ENCODE data around the gene ARHGAP15.

DNA sequence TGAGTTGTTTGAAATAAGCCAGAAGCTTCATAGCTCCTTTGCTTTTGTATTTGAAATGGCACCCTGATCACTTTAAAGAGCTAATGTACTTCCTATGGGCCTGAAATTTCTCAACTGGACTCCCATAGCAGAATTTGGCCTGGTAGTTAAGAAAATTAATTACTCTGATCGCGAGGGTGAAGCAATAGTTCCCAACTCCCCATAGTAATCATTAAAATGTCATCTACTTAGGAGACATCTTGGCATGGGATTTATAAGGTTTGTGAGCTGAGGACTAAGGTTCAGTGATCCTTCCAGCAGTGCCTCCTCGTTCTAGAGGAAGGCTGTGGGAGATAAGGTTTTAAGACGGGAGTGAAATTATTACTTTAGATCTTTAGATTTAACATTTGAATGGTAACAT, 581.0 kb downstream of the ARHGAP15 start:
- TF ChIP-seq, protein P1, sequence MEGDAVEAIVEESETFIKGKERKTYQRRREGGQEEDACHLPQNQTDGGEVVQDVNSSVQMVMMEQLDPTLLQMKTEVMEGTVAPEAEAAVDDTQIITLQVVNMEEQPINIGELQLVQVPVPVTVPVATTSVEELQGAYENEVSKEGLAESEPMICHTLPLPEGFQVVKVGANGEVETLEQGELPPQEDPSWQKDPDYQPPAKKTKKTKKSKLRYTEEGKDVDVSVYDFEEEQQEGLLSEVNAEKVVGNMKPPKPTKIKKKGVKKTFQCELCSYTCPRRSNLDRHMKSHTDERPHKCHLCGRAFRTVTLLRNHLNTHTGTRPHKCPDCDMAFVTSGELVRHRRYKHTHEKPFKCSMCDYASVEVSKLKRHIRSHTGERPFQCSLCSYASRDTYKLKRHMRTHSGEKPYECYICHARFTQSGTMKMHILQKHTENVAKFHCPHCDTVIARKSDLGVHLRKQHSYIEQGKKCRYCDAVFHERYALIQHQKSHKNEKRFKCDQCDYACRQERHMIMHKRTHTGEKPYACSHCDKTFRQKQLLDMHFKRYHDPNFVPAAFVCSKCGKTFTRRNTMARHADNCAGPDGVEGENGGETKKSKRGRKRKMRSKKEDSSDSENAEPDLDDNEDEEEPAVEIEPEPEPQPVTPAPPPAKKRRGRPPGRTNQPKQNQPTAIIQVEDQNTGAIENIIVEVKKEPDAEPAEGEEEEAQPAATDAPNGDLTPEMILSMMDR (IDR thresholded peaks at IDR 0.05), result no peak
- TF ChIP-seq POLR2A (IDR thresholded peaks at IDR 0.05), result no peak
